ENCODE results near the gene GNMT. TPM values are rescaled to one million over a fixed set of nuclear protein-coding genes. Genes with fewer than 3 reads are reported as not detected.
A peak's percentile ranks its signal among the peaks of the same experiment; 100 is the strongest.
"Not testable (repeated sequence)": the region's sequence is repeated elsewhere in the genome, so short reads cannot be mapped to it uniquely, and the experiment has no call there.

The GNMT gene
- total RNA-seq, 1 donor from 2014 or later, result 0.20 TPM

GRCh38 chr6:42978839-42979522 lies 18.4 kb downstream of the GNMT start, which contains the start of gene PEX6:
Gene PEX6, minus strand, starts transcription at chr6:42979181. Its CDS starts 31 bp downstream, at chr6:42979150.
- DNase-seq, result peak; percentile 88

GRCh38 chr6:42979523-42980177 lies 19.1 kb downstream of the GNMT start:
- DNase-seq, result peak; percentile 57

- no peak for DNase-seq
Observed at GRCh38 chr6:42981836-42982235, 21.3 kb downstream of the GNMT start.

- DNase-seq, result peak; percentile 98
Observed at GRCh38 chr6:42984001-42984923, 23.7 kb downstream of the GNMT start, which contains the start of gene PPP2R5D. Gene PPP2R5D, plus strand, starts transcription at chr6:42984570. Its CDS starts 108 bp downstream, at chr6:42984678.

GRCh38 chr6:42984924-42985475 lies 24.4 kb downstream of the GNMT start:
- DNase-seq, result no peak

GRCh38 chr6:42987533-42988451 lies 27.2 kb downstream of the GNMT start:
- no peak for DNase-seq

- DNase-seq, result no peak
Observed at GRCh38 chr6:42988486-42989020, 28.0 kb downstream of the GNMT start.

GRCh38 chr6:42989923-42990322 lies 29.4 kb downstream of the GNMT start:
- no peak for DNase-seq

GRCh38 chr6:42993445-42993844 lies 32.9 kb downstream of the GNMT start:
- DNase-seq, result no peak

- no peak for DNase-seq
Observed at GRCh38 chr6:42996513-42996912, 36.0 kb downstream of the GNMT start.

GRCh38 chr6:42998205-42998604 lies 37.7 kb downstream of the GNMT start:
- not testable (repeated sequence) for DNase-seq

GRCh38 chr6:43001843-43002242 lies 41.3 kb downstream of the GNMT start:
- DNase-seq, result no peak

- DNase-seq, result no peak
Observed at GRCh38 chr6:43005844-43006243, 45.3 kb downstream of the GNMT start.

GRCh38 chr6:43006251-43006650 lies 45.7 kb downstream of the GNMT start:
- DNase-seq, result no peak

- no peak for DNase-seq
Observed at GRCh38 chr6:43007126-43007525, 46.6 kb downstream of the GNMT start.

GRCh38 chr6:43009124-43009523 lies 48.6 kb downstream of the GNMT start:
- peak; percentile 20 for DNase-seq

GRCh38 chr6:43011207-43011606 lies 50.7 kb downstream of the GNMT start:
- DNase-seq, result no peak

- no peak for DNase-seq
Observed at GRCh38 chr6:43012364-43012763, 51.8 kb downstream of the GNMT start.

- no peak for DNase-seq
Observed at GRCh38 chr6:43013097-43013842, 52.7 kb downstream of the GNMT start.
